ENCODE data around the gene RNF214. TPM values are rescaled to one million over a fixed set of nuclear protein-coding genes. Genes with fewer than 3 reads are reported as not detected.
A peak's percentile ranks its signal among the peaks of the same experiment; 100 is the strongest.

The RNF214 gene
- total and polyA plus RNA-seq, 2 donors (not counting 1 experiment from before 2014, with no cell fraction given) = 16.0 to 36.1 TPM

GRCh38 chr11:117193130-117194020, 39.1 kb upstream of the RNF214 start:
- 95% methylated on average over 14 of the region's 15 CpGs for WGBS (ENCODE audit: insufficient coverage)
- H3K4me1 ChIP-seq (ENCODE audit: control insufficient read depth in 2 of 2, insufficient read depth in 2 of 2, low read length in 2 of 2) = peaks cover 22 to 49% of the 10 kb centered on the region in 2 donors
- intact Hi-C loops (cut with micrococcal nuclease) = no loop called here

More at GRCh38 chr11:117193130-117194020, 39.1 kb upstream of the RNF214 start:
- ATAC-seq (ENCODE audit: low read depth) = no peak
- TF ChIP-seq CTCF (IDR thresholded peaks at IDR 0.05) (no peak), EZH2 (IDR thresholded peaks at IDR 0.05; ENCODE audit: borderline replicate concordance, insufficient read depth, low read depth, low read length, poor library complexity, severe bottlenecking) (no peak)
- Histone ChIP-seq H2AFZ (ENCODE audit: insufficient read depth, low read depth, low read length, poor library complexity, severe bottlenecking) (no peak overlapping the region), H3K4me2 (replicated peaks; ENCODE audit: low read depth, low read length, poor library complexity, severe bottlenecking) (no peak overlapping the region), H3K9me3 (ENCODE audit: control extremely low read depth in 1 of 3, control insufficient read depth in 2 of 3, insufficient read depth in 1 of 3, low read length in 2 of 3) (no peaks in the 10 kb centered on the region), H3K27ac (ENCODE audit: low read length in 2 of 2) (peak overlapping the region in 1 of 2 donors; percentile 7), H3K79me2 (ENCODE audit: control insufficient read depth, insufficient read depth, low read length) (peaks cover 31% of the 10 kb centered on the region), H3K27me3 (replicated peaks in 1 of 4; ENCODE audit: control extremely low read depth in 1 of 4, control insufficient read depth in 3 of 4, insufficient read depth in 4 of 4, low read length in 3 of 4) (no peaks in the 10 kb centered on the region), H4K20me1 (ENCODE audit: control insufficient read depth, insufficient read depth, low read length, poor library complexity, severe bottlenecking) (peaks cover 2% of the 10 kb centered on the region), H3K4me3 (ENCODE audit: control extremely low read depth in 1 of 5, extremely low read depth in 1 of 5, insufficient read depth in 1 of 5, low read depth in 2 of 5, low read length in 4 of 5) (no peak overlapping the region), H3K9ac (ENCODE audit: low read length) (no peak overlapping the region), H3K36me3 (replicated peaks in 1 of 2; ENCODE audit: control extremely low read depth in 1 of 2, control insufficient read depth in 1 of 2, extremely low read depth in 1 of 2, insufficient read depth in 2 of 2, low read length in 1 of 2) (peaks cover 0 to 78% of the 10 kb centered on the region in 2 experiments)
- Mint-ChIP-seq H3K27me3 (no peaks in the 10 kb centered on the region), H3K4me3 (no peak overlapping the region), H3K9me3 (ENCODE audit: insufficient read depth) (no peaks in the 10 kb centered on the region), H3K27ac (peak overlapping the region; percentile 59), H3K4me1 (peaks cover 49% of the 10 kb centered on the region)
- DNase-seq = no peak
- ChIA-PET CTCF (interaction anchor here (0.6 to 1.7 kb wide), 3 partner anchors 12 to 33 kb away, joined by 3 to 7 read pairs (median 7); no protein-coding TSS in a partner anchor), POLR2A (interaction anchor here (0.5 kb wide), 1 partner anchor 50 kb away, joined by 6 read pairs; no protein-coding TSS in a partner anchor)
